H1 (cell line): ENCODE measurements around the gene NRTN. TPM values are rescaled to one million over a fixed set of nuclear protein-coding genes. Genes with fewer than 3 reads are reported as not detected.

ENCODE experiments used
- CTCF ChIA-PET: fragments of 300-600 bp; sonication (Branson Sonifier 250); formaldehyde crosslinking; loops from one replicate; lab custom pipeline; 2021; ENCODE audit not compliant: partially characterized antibody; lab: Charles Lee
- POLR2A ChIA-PET: fragments of 300-600 bp; sonication (Branson Sonifier 250); formaldehyde crosslinking; loops from one replicate; lab custom pipeline; 2021; ENCODE audit warnings: inconsistent platforms; ENCODE audit not compliant: partially characterized antibody; lab: Charles Lee
- DNase-seq, 2 experiments: peaks; one replicate each; pipeline versions ENCODE4 v3.0.0 to v3.0.0-alpha.2; 2010 to 2022; ENCODE audit warnings: low spot score in 2 of 2, low read depth in 1 of 2, mixed read lengths in 1 of 2
- FAIRE-seq: peaks from 2 replicates; lab custom pipeline; 2011; peaks lifted over from hg19 to GRCh38; lab: Jason Lieb, UNC
- H2AFZ ChIP-seq: 2 replicates; pipeline ENCODE4 v1.8.1; 2012; ENCODE audit warnings: low read length, inconsistent platforms
- H2AK5ac ChIP-seq: 2 replicates; pipeline ENCODE4 v1.6.1; 2013; ENCODE audit warnings: low read depth, low read length
- H2BK120ac ChIP-seq: replicated peaks from 2 replicates; pipeline ENCODE3; 2013; ENCODE audit warnings: low read depth, low read length, inconsistent platforms
- H2BK12ac ChIP-seq: 2 replicates; pipeline ENCODE4 v1.6.1; 2013; ENCODE audit warnings: low read depth, low read length
- H2BK15ac ChIP-seq: 2 replicates; pipeline ENCODE4 v1.6.1; 2013; ENCODE audit warnings: low read length
- H2BK20ac ChIP-seq: 2 replicates; pipeline ENCODE4 v1.6.1; 2013; ENCODE audit warnings: low read length
- H2BK5ac ChIP-seq: 2 replicates; pipeline ENCODE4 v1.6.1; 2013; ENCODE audit warnings: low read depth, low read length
- H3K14ac ChIP-seq: 2 replicates; pipeline ENCODE4 v1.6.1; 2013; ENCODE audit warnings: inconsistent platforms; ENCODE audit not compliant: insufficient read length
- H3K18ac ChIP-seq: 2 replicates; pipeline ENCODE4 v1.6.1; 2013; ENCODE audit warnings: low read length; ENCODE audit errors: extremely low read depth
- H3K23ac ChIP-seq: 2 replicates; pipeline ENCODE4 v1.6.1; 2013; ENCODE audit warnings: inconsistent platforms; ENCODE audit not compliant: insufficient read length
- H3K23me2 ChIP-seq: 2 replicates; pipeline ENCODE4 v1.6.1; 2013; ENCODE audit warnings: low read depth, low read length
- H3K27ac ChIP-seq: 2 replicates; pipeline ENCODE4 v1.6.1; 2011; ENCODE audit warnings: low read depth, low read length, inconsistent platforms
- H3K27me3 ChIP-seq, 4 experiments: replicated peaks in 1 of 4; 1 replicate in 1 of 4; 2 replicates in 3 of 4; pipeline versions ENCODE4 v1.6.1 to v1.8.1; 2011 to 2013; ENCODE audit warnings: low read length in 3 of 4, mild to moderate bottlenecking in 3 of 4, inconsistent platforms in 2 of 4, mixed read lengths in 2 of 4, moderate library complexity in 1 of 4; ENCODE audit not compliant: control insufficient read depth in 3 of 4, insufficient read depth in 3 of 4; ENCODE audit errors: extremely low read depth in 1 of 4
- H3K36me3 ChIP-seq, 4 experiments: 2 replicates each; pipeline versions ENCODE4 v1.6.1 to v1.8.1; 2011 to 2013; ENCODE audit warnings: mild to moderate bottlenecking in 4 of 4, low read length in 3 of 4, moderate library complexity in 2 of 4, control low read depth in 1 of 4, inconsistent platforms in 1 of 4; ENCODE audit not compliant: insufficient read depth in 4 of 4, control insufficient read depth in 2 of 4
- H3K4ac ChIP-seq: replicated peaks from 2 replicates; pipeline ENCODE3; 2013; ENCODE audit warnings: low read length, low read depth, mixed read lengths, inconsistent platforms; ENCODE audit not compliant: insufficient read length
- H3K4me1 ChIP-seq, 4 experiments: replicated peaks in 1 of 4; 1 replicate in 1 of 4; 2 replicates in 3 of 4; pipeline versions ENCODE4 v1.6.1 to v1.8.1; 2011 to 2013; ENCODE audit warnings: low read length in 3 of 4, inconsistent platforms in 2 of 4, mixed read lengths in 1 of 4; ENCODE audit not compliant: insufficient read depth in 4 of 4, control insufficient read depth in 3 of 4
- H3K4me2 ChIP-seq, 2 experiments: 2 replicates each; pipeline versions ENCODE4 v1.6.1 to v1.8.1; 2011 to 2013; ENCODE audit warnings: low read depth in 2 of 2, low read length in 2 of 2, control low read depth in 1 of 2, inconsistent platforms in 1 of 2, mild to moderate bottlenecking in 1 of 2; ENCODE audit not compliant: insufficient read depth in 1 of 2
- H3K4me3 ChIP-seq, 4 experiments: fragments of 200-600, 300-600 bp in 1 of 4; sonication (generic), shearing (Covaris generic), sonication (Bioruptor Twin) in 1 of 4; 2 replicates each; pipeline versions ENCODE4 v1.5.1 to v1.8.1; 2011 to 2016; ENCODE audit warnings: low read length in 4 of 4, low read depth in 3 of 4, control low read depth in 2 of 4, inconsistent platforms in 2 of 4, mild to moderate bottlenecking in 2 of 4, mixed read lengths in 1 of 4, moderate library complexity in 1 of 4; ENCODE audit not compliant: insufficient read depth in 2 of 4; ENCODE audit errors: extremely low read depth in 1 of 4
- H3K56ac ChIP-seq: replicated peaks from 2 replicates; pipeline ENCODE3; 2013; ENCODE audit warnings: low read depth, mild to moderate bottlenecking, mixed read lengths, low read length, inconsistent platforms; ENCODE audit not compliant: insufficient read length
- H3K79me1 ChIP-seq: 2 replicates; pipeline ENCODE4 v1.6.1; 2013; ENCODE audit warnings: low read depth, low read length, control low read depth
- H3K79me2 ChIP-seq, 2 experiments: 2 replicates each; pipeline versions ENCODE4 v1.6.1 to v1.8.1; 2012 to 2013; ENCODE audit warnings: low read length in 2 of 2, mild to moderate bottlenecking in 2 of 2, inconsistent platforms in 1 of 2; ENCODE audit not compliant: insufficient read depth in 2 of 2, control insufficient read depth in 1 of 2
- H3K9ac ChIP-seq, 4 experiments: replicated peaks in 1 of 4; 1 replicate in 1 of 4; 2 replicates in 3 of 4; pipeline versions ENCODE4 v1.6.1 to v1.8.1; 2011 to 2013; ENCODE audit warnings: low read depth in 3 of 4, low read length in 3 of 4, control low read depth in 2 of 4, mild to moderate bottlenecking in 2 of 4, moderate library complexity in 2 of 4, inconsistent platforms in 1 of 4; ENCODE audit errors: extremely low read depth in 1 of 4
- H3K9me3 ChIP-seq, 2 experiments: 2 replicates each; pipeline versions ENCODE4 v1.6.1 to v1.8.1; 2012 to 2013; ENCODE audit warnings: mild to moderate bottlenecking in 2 of 2, moderate library complexity in 2 of 2, control low read depth in 1 of 2, inconsistent platforms in 1 of 2, low read depth in 1 of 2, low read length in 1 of 2, mixed read lengths in 1 of 2; ENCODE audit not compliant: insufficient read depth in 2 of 2
- H4K20me1 ChIP-seq, 2 experiments: replicated peaks in 1 of 2; 2 replicates each; pipeline versions ENCODE3 to v1.8.1; 2011 to 2013; ENCODE audit warnings: inconsistent platforms in 2 of 2, low read length in 2 of 2, mild to moderate bottlenecking in 1 of 2; ENCODE audit not compliant: insufficient read depth in 2 of 2, control insufficient read depth in 1 of 2
- H4K5ac ChIP-seq: 2 replicates; pipeline ENCODE4 v1.6.1; 2013; ENCODE audit warnings: low read length, low read depth, mixed read lengths, inconsistent platforms; ENCODE audit not compliant: insufficient read length
- H4K8ac ChIP-seq: 2 replicates; pipeline ENCODE4 v1.8.0; 2013; ENCODE audit warnings: mild to moderate bottlenecking, moderate library complexity, low read length, inconsistent platforms; ENCODE audit not compliant: insufficient read depth; ENCODE audit errors: extremely low read depth
- H4K91ac ChIP-seq: replicated peaks from 2 replicates; pipeline ENCODE3; 2013; ENCODE audit warnings: low read length, mixed read lengths, inconsistent platforms; ENCODE audit not compliant: insufficient read length
- CTCF ChIP-seq, 3 experiments: IDR thresholded peaks; 1 replicate in 2 of 3; 2 replicates in 1 of 3; pipeline versions ENCODE4 v1.5.1 to v1.6.1; 2011; ENCODE audit warnings: low read length in 3 of 3, mild to moderate bottlenecking in 3 of 3, inconsistent platforms in 2 of 3, low read depth in 1 of 3, moderate library complexity in 1 of 3; ENCODE audit not compliant: insufficient read depth in 1 of 3; ENCODE audit errors: control extremely low read depth in 1 of 3
- WGBS, 2 experiments: shearing (Covaris generic) in 1 of 2; methylation state at CpG; one replicate each; pipeline versions ENCODE4 v1.1.6 to v1.1.7; 2013 to 2015; ENCODE audit warnings: low lambda C conversion rate in 2 of 2, mixed read lengths in 2 of 2, inconsistent platforms in 1 of 2, low coverage in 1 of 2, missing lambda C conversion rate in 1 of 2; ENCODE audit not compliant: insufficient replicate concordance in 2 of 2, insufficient coverage in 1 of 2, insufficient read length in 1 of 2; ENCODE audit errors: extremely low coverage in 1 of 2, missing lambda C conversion rate in 1 of 2; 5-methylcytosine and 5-hydroxymethylcytosine counted together
- polyA plus RNA-seq, 7 experiments: library from polyadenylated mRNA; depleted of rRNA in 3 of 7; stranded (reverse) in 5 of 7; unstranded in 2 of 7; fragments of >200 nt in 5 of 7; fragments of 200-250 nt in 2 of 7; gene quantifications; 1 replicate in 5 of 7; 2 replicates in 1 of 7; 4 replicates in 1 of 7; pipeline versions ENCODE4 v1.2.1 to v1.2.3, GENCODE V29; 2011 to 2013; ENCODE audit warnings: missing spikeins in 2 of 7, mixed read lengths in 2 of 7
- total RNA-seq: library from RNA; stranded (reverse); fragmentation: NEBNext Ultra II Directional; extraction: Animal tissue kit (Norgen Biotek cat#: 25700); gene quantifications from 2 replicates; pipeline ENCODE4 v1.2.1, GENCODE V29; 2021

NRTN gene
- total and polyA plus RNA-seq, 2 of the 8 experiments (the other 6 are each of a cell fraction or from before 2014, with no cell fraction given) = 3.9 to 5.3 TPM

- Histone ChIP-seq H3K4ac (no peak overlapping the region), H2AK5ac (no peak overlapping the region), H4K5ac (no peak overlapping the region), H2BK15ac (no peak overlapping the region), H3K9me3 (peaks cover 0 to 4% of the 10 kb centered on the region in 2 experiments; a peak in 1 of 4 replicates), H3K79me1 (no peaks in the 10 kb centered on the region), H3K27ac (no peak overlapping the region), H4K8ac (no peak overlapping the region; the same call in 1 of the 2 replicates), H3K23me2 (no peaks in the 10 kb centered on the region; the same call in 1 of the 2 replicates), H2BK120ac (no peak overlapping the region), H3K14ac (no peak overlapping the region), H3K36me3 (no peaks in the 10 kb centered on the region), H3K79me2 (no peaks in the 10 kb centered on the region), H3K18ac (no peak overlapping the region), H3K4me3 (no peak overlapping the region), H3K27me3 (no peaks in the 10 kb centered on the region), H2BK20ac (no peak overlapping the region), H2AFZ (no peak overlapping the region), H3K9ac (no peak overlapping the region), H3K56ac (no peak overlapping the region), H4K91ac (no peak overlapping the region), H3K4me1 (no peaks in the 10 kb centered on the region), H3K23ac (no peak overlapping the region), H2BK12ac (no peak overlapping the region), H2BK5ac (no peak overlapping the region), H4K20me1 (no peaks in the 10 kb centered on the region), H3K4me2 (no peak overlapping the region)
- no peak for TF ChIP-seq CTCF (IDR thresholded peaks at IDR 0.05; ENCODE audit: control extremely low read depth in 1 of 3, insufficient read depth in 1 of 3, low read depth in 1 of 3, low read length in 3 of 3)
- ChIA-PET CTCF (interaction anchor here (0.7 to 1.0 kb wide), 2 partner anchors 15 to 22 kb away, joined by 3 read pairs; no protein-coding TSS in a partner anchor), POLR2A (interaction anchor here (1.2 to 1.9 kb wide), 3 partner anchors 22 to 131 kb away, joined by 3 to 5 read pairs (median 3); partner anchors contain the start of gene LONP1)
- no peak for FAIRE-seq
- WGBS, 2 experiments = 83% methylated on average over 4 of the region's 5 CpGs; no CpG with 5 or more reads in 1 of the 2 experiments
- no peak for DNase-seq
These were observed 46.0 kb downstream of the NRTN start for GRCh38 chr19:5850743-5851293.
